Loucy (cell line): ENCODE results near the gene ADGRL2.

Experiments
- EZH2phosphoT487 ChIP-seq: fragments of 200-600 bp; IDR thresholded peaks from 2 replicates; pipeline ENCODE4 v1.6.1; 2018; ENCODE audit warnings: antibody characterized with exemption, mild to moderate bottlenecking, moderate library complexity, borderline replicate concordance
- TF ChIP-seq, protein P1 (sequence below): fragments of 200-600 bp; sonication (generic); conservative IDR thresholded peaks from 2 replicates; pipeline ENCODE4 v1.5.1; 2014; ENCODE audit warnings: mild to moderate bottlenecking, antibody characterized with exemption, low read length

DNA sequence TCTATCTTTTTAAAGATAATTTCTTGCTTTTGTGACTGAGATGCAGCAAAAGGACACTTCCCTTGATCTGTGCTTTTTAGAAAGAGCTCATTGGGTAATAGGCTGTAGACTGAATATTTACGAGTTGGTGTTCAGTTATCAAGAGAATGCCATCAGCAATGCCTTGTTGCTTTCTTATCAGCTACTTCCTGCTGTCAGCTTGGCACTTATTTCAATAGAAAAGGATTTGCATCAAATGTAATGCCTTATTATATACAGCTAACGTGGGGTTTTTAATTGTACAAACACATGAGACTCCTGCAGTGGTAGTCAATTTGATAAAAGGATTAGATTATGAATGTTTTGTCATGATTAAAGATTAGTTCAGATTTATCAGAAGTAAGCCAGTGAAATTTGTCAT is 122.2 kb downstream of the ADGRL2 start:
- no peak for TF ChIP-seq EZH2phosphoT487
- TF ChIP-seq, protein P1, sequence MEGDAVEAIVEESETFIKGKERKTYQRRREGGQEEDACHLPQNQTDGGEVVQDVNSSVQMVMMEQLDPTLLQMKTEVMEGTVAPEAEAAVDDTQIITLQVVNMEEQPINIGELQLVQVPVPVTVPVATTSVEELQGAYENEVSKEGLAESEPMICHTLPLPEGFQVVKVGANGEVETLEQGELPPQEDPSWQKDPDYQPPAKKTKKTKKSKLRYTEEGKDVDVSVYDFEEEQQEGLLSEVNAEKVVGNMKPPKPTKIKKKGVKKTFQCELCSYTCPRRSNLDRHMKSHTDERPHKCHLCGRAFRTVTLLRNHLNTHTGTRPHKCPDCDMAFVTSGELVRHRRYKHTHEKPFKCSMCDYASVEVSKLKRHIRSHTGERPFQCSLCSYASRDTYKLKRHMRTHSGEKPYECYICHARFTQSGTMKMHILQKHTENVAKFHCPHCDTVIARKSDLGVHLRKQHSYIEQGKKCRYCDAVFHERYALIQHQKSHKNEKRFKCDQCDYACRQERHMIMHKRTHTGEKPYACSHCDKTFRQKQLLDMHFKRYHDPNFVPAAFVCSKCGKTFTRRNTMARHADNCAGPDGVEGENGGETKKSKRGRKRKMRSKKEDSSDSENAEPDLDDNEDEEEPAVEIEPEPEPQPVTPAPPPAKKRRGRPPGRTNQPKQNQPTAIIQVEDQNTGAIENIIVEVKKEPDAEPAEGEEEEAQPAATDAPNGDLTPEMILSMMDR = no peak
